K562 (cell line): ENCODE measurements around the gene SEMA6C. TPM values are rescaled to one million over a fixed set of nuclear protein-coding genes. Genes with fewer than 3 reads are reported as not detected.

Experiments used
- BDP1 ChIP-seq: IDR thresholded peaks from 3 replicates; pipeline ENCODE4 v1.6.1; 2011; ENCODE audit not compliant: insufficient read length, insufficient read depth
- ELF1 ChIP-seq: fragments of 200-800 bp; sonication (Bioruptor generic); IDR thresholded peaks from 2 replicates; pipeline ENCODE4 v1.6.1; 2016; ENCODE audit warnings: missing genetic modification characterization, missing compliant biosample characterization
- HCFC1 ChIP-seq: IDR thresholded peaks from 2 replicates; pipeline ENCODE4 v1.6.1; 2012; ENCODE audit warnings: low read depth, low read length, improper control_type of control experiment
- HNRNPL ChIP-seq: fragments of 200-400 bp; formaldehyde crosslinking; IDR thresholded peaks from 2 replicates; pipeline ENCODE4 v1.6.1; 2017; ENCODE audit warnings: low read depth, mild to moderate bottlenecking, low read length
- HNRNPUL1 ChIP-seq: fragments of 200-400 bp; formaldehyde crosslinking; IDR thresholded peaks from 2 replicates; pipeline ENCODE4 v1.6.1; 2017; ENCODE audit warnings: low read length
- HSF4 ChIP-seq: fragments of 250-450 bp; sonication (Bioruptor Pico); IDR thresholded peaks from 2 replicates; pipeline ENCODE4 v2.1.2; 2022; ENCODE audit warnings: mild to moderate bottlenecking, moderate library complexity, borderline replicate concordance
- NFE2L1 ChIP-seq: fragments of 450-650 bp; IDR thresholded peaks from 2 replicates; pipeline ENCODE4 v1.6.1; 2016; ENCODE audit warnings: missing genetic modification characterization, low read depth, mild to moderate bottlenecking, missing compliant biosample characterization, moderate library complexity, borderline replicate concordance
- NFIC ChIP-seq: fragments of 450-650 bp; IDR thresholded peaks from 2 replicates; pipeline ENCODE4 v1.6.1; 2017; ENCODE audit warnings: mild to moderate bottlenecking, inconsistent platforms
- POLR3A ChIP-seq: IDR thresholded peaks from 2 replicates; pipeline ENCODE4 v1.6.1; 2011; ENCODE audit warnings: borderline replicate concordance, mild to moderate bottlenecking, moderate library complexity; ENCODE audit not compliant: insufficient read length, insufficient read depth; ENCODE audit errors: extremely low read depth
- SMAD1 ChIP-seq: fragments of 150-350 bp; IDR thresholded peaks from 2 replicates; pipeline ENCODE4 v1.6.1; 2014; ENCODE audit warnings: low read length, low read depth; ENCODE audit not compliant: partially characterized antibody
- SPI1 ChIP-seq: IDR thresholded peaks from 2 replicates; pipeline ENCODE4 v1.6.1; 2011; ENCODE audit warnings: low read depth, low read length, control low read depth, borderline replicate concordance
- STAT5A ChIP-seq: IDR thresholded peaks from 2 replicates; pipeline ENCODE4 v1.6.1; 2012; ENCODE audit warnings: low read length, inconsistent platforms, borderline replicate concordance
- TCF7 ChIP-seq: sonication (generic); IDR thresholded peaks from 2 replicates; pipeline ENCODE4 v1.6.1; 2016; ENCODE audit warnings: antibody characterized with exemption, borderline replicate concordance
- TEAD1 ChIP-seq, 2 experiments: fragments of 450-650 bp in 1 of 2; sonication (generic) in 1 of 2; formaldehyde crosslinking; IDR thresholded peaks; 2 replicates each; pipeline versions ENCODE4 v1.4.0 to v1.8.0; 2020 to 2022; ENCODE audit warnings: mild to moderate bottlenecking in 2 of 2, missing genetic modification reagents in 1 of 2
- YBX1 ChIP-seq: fragments of 450-650 bp; IDR thresholded peaks from 2 replicates; pipeline ENCODE4 v1.7.1; 2016; ENCODE audit warnings: mild to moderate bottlenecking
- ZBTB2 ChIP-seq: fragments of 450-650 bp; IDR thresholded peaks from 2 replicates; pipeline ENCODE4 v1.6.1; 2016; ENCODE audit warnings: antibody characterized with exemption
- ZNF12 ChIP-seq: sonication (generic); formaldehyde crosslinking; IDR thresholded peaks from 2 replicates; pipeline ENCODE4 v1.4.0; 2020; ENCODE audit warnings: mild to moderate bottlenecking, missing genetic modification reagents
- ZNF140 ChIP-seq: fragments of 250-450 bp; sonication (Bioruptor Pico); IDR thresholded peaks from 2 replicates; pipeline ENCODE4 v1.8.0; 2021; ENCODE audit warnings: moderate library complexity, mild to moderate bottlenecking, inconsistent platforms
- ZNF175 ChIP-seq: fragments of 200-800 bp; sonication (Bioruptor generic); IDR thresholded peaks from 2 replicates; pipeline ENCODE4 v1.6.1; 2016; ENCODE audit warnings: low read depth, mild to moderate bottlenecking, missing genetic modification characterization, missing compliant biosample characterization
- ZNF655 ChIP-seq: fragments of 250-450 bp; sonication (Bioruptor Pico); IDR thresholded peaks from 2 replicates; pipeline ENCODE4 v1.5.0; 2021
- polyA plus RNA-seq, 8 experiments: library from polyadenylated mRNA; depleted of rRNA in 4 of 8; stranded (reverse) in 5 of 8; unstranded in 3 of 8; fragments of >200 nt; fragmentation: Nextera tagmentation in 2 of 8; fragmentation: Illumina TruSeq in 1 of 8; extraction: Ambion mirVana in 2 of 8; extraction: Trizol in 1 of 8; gene quantifications; 2 replicates each; pipeline versions ENCODE4 v1.2.1 to v1.2.3, GENCODE V29; 2011 to 2014; ENCODE audit warnings: inconsistent platforms in 1 of 8, missing spikeins in 1 of 8
- total RNA-seq, 7 experiments: library from RNA; depleted of rRNA in 6 of 7; stranded (reverse); fragments of >200 nt in 6 of 7; fragmentation: Illumina TruSeq in 2 of 7; extraction: Trizol in 2 of 7; gene quantifications; 2 replicates each; pipeline versions ENCODE4 v1.2.1 to v1.2.3, GENCODE V29; 2011 to 2021; ENCODE audit warnings: low replicate concordance in 1 of 7
- TF ChIP-seq, protein P1 (sequence below): sonication (generic); formaldehyde crosslinking; IDR thresholded peaks from 2 replicates; pipeline ENCODE4 v1.8.1; 2023; ENCODE audit warnings: mild to moderate bottlenecking, missing genetic modification reagents, moderate library complexity

The SEMA6C gene
- total and polyA plus RNA-seq, 9 of the 15 experiments (the other 6 are each of a cell fraction or from before 2014, with no cell fraction given): 0.03 to 4.6 (median 0.95) TPM

DNA sequence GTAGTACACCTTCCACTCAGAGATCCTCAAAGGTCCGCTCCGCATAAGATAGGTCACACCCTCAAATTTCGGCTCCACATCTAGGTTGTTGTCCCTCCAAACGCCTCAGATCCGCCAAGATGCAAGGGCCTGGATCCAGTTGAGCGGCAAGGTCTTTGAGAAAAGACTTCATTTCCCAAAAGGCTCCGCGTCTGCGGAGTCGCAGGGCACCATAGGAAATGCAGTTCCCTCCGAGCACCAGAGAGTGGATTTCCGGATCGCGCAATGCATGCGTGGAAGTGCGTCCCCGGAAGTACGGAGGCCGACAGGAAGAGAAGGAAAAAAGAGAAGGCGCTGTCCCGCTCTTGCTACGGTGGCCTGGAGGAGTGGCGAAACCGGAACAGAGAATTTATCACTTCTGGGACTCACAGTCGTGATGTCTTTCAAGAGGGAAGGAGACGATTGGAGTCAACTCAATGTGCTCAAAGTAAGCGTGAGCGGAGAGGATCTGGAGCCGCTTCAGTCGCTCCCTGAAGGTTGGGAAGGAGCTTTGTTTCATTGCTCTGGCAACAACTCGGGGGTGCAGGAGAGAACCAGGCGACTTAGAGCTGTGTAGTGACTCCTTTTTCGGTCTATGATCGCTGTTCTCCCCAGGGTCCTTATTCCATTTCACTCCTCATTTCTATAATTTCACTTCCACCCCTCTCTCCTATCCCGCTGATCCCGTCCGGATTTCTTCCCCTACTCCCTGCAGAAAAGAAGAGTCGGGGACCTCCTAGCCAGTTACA lies 19.5 kb upstream of the SEMA6C start, which contains the start of the genes LYSMD1 and SCNM1 (continued):
- TF ChIP-seq ZNF175 (CRISPR knock-in tag) (peak; percentile 87), NFE2L1 (tag) (no peak), HNRNPUL1 (0 out of 2 replicates have a peak, but pooled peaks have one; percentile 76), STAT5A (peak; percentile 17; the same call in 1 of the 2 replicates), POLR3A (no peak), TEAD1 (CRISPR knock-in tag; IDR thresholded peaks at IDR 0.05) (peak; percentile 72 to 87), ELF1 (tag) (peak; percentile 100), HCFC1 (peak; percentile 99), HSF4 (no peak), BDP1 (no peak), SPI1 (peak; percentile 82; the same call in 1 of the 2 replicates), SMAD1 (peak; percentile 61), YBX1 (no peak), ZBTB2 (0 out of 2 replicates have a peak, but pooled peaks have one; percentile 7), ZNF655 (CRISPR knock-in tag) (no peak), HNRNPL (no peak), TCF7 (peak; percentile 52; the same call in 1 of the 2 replicates), NFIC (no peak), ZNF12 (CRISPR knock-in tag) (no peak), ZNF140 (no peak)
- TF ChIP-seq, protein P1, sequence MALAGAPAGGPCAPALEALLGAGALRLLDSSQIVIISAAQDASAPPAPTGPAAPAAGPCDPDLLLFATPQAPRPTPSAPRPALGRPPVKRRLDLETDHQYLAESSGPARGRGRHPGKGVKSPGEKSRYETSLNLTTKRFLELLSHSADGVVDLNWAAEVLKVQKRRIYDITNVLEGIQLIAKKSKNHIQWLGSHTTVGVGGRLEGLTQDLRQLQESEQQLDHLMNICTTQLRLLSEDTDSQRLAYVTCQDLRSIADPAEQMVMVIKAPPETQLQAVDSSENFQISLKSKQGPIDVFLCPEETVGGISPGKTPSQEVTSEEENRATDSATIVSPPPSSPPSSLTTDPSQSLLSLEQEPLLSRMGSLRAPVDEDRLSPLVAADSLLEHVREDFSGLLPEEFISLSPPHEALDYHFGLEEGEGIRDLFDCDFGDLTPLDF (CRISPR knock-in tag): peak; percentile 83
